IPS DF 6.9 (cell line): ENCODE data around the gene RAB7B.
"Not testable (repeated sequence)": the region's sequence is repeated elsewhere in the genome, so short reads cannot be mapped to it uniquely, and the experiment has no call there.

ENCODE experiments used
- DNase-seq: peaks from one replicate; pipeline ENCODE4 v3.0.0-alpha.2; 2013; ENCODE audit warnings: low read depth, low spot score
- H3K27ac ChIP-seq: one replicate; pipeline ENCODE4 v1.5.1; 2013; ENCODE audit warnings: low read length, control low read depth
- H3K27me3 ChIP-seq: 2 replicates; pipeline ENCODE4 v1.6.1; 2013; ENCODE audit warnings: mild to moderate bottlenecking, low read length; ENCODE audit not compliant: control insufficient read depth, insufficient read depth
- H3K36me3 ChIP-seq: 2 replicates; pipeline ENCODE4 v1.6.1; 2013; ENCODE audit warnings: low read length; ENCODE audit not compliant: control insufficient read depth, insufficient read depth
- H3K4me1 ChIP-seq: 2 replicates; pipeline ENCODE4 v1.6.1; 2013; ENCODE audit warnings: low read length; ENCODE audit not compliant: control insufficient read depth, insufficient read depth
- H3K4me3 ChIP-seq: 2 replicates; pipeline ENCODE4 v1.5.1; 2013; ENCODE audit warnings: mild to moderate bottlenecking, low read length
- H3K9me3 ChIP-seq: 2 replicates; pipeline ENCODE4 v1.6.1; 2013; ENCODE audit warnings: low read length, inconsistent platforms; ENCODE audit not compliant: control insufficient read depth, insufficient read depth
- WGBS: extraction: QIAGEN DNeasy Blood & Tissue Kit; methylation state at CpG from one replicate; pipeline ENCODE4 v1.1.7; 2013; ENCODE audit warnings: mixed read lengths, missing lambda C conversion rate; ENCODE audit not compliant: insufficient read length, insufficient coverage; 5-methylcytosine and 5-hydroxymethylcytosine counted together

RAB7B gene

DNA sequence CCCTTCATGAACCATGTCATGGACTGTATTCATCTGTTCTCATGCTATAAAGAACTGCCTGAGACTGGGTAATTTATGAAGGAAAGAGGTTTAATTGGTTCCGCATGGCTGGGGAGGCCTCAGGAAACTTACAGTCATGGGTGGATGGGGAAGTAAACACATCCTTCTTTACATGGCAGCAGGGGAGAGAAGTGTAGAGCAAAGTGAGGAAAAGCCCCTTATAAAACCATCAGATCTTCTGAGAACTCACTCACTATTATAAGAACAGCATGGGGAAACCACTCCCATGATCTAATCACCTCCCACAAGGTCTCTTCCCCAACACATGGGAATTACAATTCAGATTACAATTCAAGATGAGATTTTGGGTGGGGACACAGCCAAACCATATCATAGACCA is 6.6 kb downstream of the RAB7B start:
- H3K27ac ChIP-seq, H3K9me3 ChIP-seq, H3K4me3 ChIP-seq, H3K36me3 ChIP-seq, DNase-seq, H3K4me1 ChIP-seq, H3K27me3 ChIP-seq: not testable (repeated sequence)
- no CpG with 5 or more reads among the region's 1 CpG for WGBS

DNA sequence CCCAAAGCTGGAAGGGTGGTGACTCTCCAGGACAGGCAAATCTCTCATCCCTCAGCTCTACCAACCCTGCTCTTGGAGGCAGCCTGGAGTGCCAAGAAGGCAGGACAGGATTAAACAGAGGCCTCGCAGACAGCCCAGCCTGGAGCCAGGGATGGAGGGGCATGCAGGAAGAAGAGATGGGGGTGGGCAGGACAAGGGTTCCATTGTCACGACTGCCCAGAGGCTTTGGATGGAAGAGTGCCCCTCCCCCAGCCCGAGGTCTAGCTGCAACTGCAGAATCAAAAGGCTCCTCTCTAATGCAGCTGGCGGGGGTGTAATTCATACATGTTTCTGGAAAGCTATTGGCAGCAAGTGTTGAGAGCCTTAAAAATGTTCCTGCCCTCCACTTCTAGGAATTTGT is 8.8 kb downstream of the RAB7B start:
- no peak overlapping the region for H3K27ac ChIP-seq
- peaks cover 3% of the 10 kb centered on the region; the same call in 1 of the 2 replicates for H3K27me3 ChIP-seq
- no peaks in the 10 kb centered on the region for H3K9me3 ChIP-seq
- no CpG with 5 or more reads among the region's 4 CpGs for WGBS
- H3K36me3 ChIP-seq = no peaks in the 10 kb centered on the region
- no peak for DNase-seq
- peaks cover 4% of the 10 kb centered on the region for H3K4me1 ChIP-seq
- no peak overlapping the region for H3K4me3 ChIP-seq

DNA sequence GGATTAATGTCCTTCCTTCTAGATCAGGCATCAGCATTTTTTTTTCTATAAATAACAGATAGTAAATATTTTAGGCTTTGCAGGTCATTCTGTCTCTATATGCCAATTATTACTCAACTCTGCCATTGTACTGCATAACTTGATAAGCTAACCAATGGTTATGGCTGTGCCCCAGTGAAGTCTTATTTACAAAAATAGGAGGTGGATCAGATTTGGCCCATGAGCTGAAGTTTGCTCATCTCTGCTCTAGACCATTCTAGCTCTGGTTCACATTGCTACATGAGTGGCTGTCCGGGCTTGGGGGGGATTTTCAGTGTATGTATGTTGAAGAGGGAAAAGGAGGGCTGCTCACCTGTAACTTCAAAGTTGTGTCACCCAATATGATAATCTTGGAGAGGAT is 10.1 kb downstream of the RAB7B start:
- no CpG with 5 or more reads among the region's 1 CpG for WGBS
- Histone ChIP-seq H3K9me3 (no peaks in the 10 kb centered on the region), H3K27me3 (peaks cover 3% of the 10 kb centered on the region; the same call in 1 of the 2 replicates), H3K4me3 (no peak overlapping the region), H3K36me3 (no peaks in the 10 kb centered on the region), H3K4me1 (peaks cover 2% of the 10 kb centered on the region; the same call in 1 of the 2 replicates), H3K27ac (no peak overlapping the region)
- no peak for DNase-seq

DNA sequence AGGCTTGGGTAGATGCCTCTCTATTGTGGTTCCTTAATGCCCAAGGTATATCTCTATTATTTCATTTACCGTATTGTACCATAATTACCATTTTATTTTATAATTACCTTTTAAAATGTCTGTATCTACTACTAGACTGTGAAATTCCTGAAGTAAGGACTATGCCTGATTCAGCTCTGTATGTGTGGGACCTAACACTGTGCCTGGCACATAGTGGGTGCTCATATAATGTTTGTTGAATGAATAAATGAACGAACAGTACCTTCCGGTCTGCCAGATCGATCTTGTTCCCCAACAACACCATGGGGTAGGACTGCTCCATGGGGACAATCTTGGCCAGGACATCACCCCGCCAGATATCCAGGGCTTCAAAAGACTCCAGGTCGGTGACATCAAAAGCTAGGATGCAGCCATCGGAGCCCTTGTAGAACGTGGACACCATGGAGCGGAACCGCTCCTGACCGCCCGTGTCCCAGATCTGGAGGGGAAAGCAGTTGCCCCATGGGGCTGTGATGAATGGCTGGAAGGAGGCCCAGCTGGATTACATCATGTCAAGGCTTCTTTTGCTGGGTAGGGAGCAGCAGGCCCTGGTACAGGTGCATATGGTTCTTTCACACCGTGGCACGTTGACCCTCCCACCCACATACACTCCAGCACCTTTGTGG is 10.8 kb downstream of the RAB7B start:
- no CpG with 5 or more reads among the region's 14 CpGs for WGBS

DNA sequence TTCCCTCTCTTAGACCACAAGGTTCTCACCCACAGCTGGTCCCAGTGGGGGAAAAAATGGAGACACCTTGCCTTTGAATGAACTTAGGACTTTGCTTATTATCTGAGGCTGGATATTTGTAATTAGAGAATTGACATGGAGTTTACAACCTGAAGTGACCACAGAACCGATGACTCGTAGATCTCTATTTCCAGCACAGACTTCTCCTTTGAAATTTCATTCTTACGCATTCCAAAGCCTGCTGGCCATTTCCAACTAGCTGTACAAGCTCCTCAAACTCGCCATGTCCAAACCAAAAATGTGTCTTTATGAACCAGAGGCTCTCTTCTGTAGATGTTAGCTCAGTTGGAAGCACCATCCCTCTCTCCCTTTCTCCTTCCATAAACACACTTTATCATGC is 12.0 kb downstream of the RAB7B start:
- Histone ChIP-seq H3K4me1 (peaks cover under 1% of the 10 kb centered on the region; the same call in 1 of the 2 replicates), H3K36me3 (no peaks in the 10 kb centered on the region), H3K27me3 (no peaks in the 10 kb centered on the region), H3K27ac (no peak overlapping the region), H3K9me3 (no peaks in the 10 kb centered on the region), H3K4me3 (no peak overlapping the region)
- WGBS = no CpG with 5 or more reads among the region's 4 CpGs
- no peak for DNase-seq

More for the DNA sequence above, 10.8 kb downstream of the RAB7B start:
- H3K27ac ChIP-seq = no peak overlapping the region
- no peaks in the 10 kb centered on the region for H3K9me3 ChIP-seq
- H3K4me3 ChIP-seq = no peak overlapping the region
- peaks cover 2% of the 10 kb centered on the region; the same call in 1 of the 2 replicates for H3K4me1 ChIP-seq
- peaks cover 3% of the 10 kb centered on the region; the same call in 1 of the 2 replicates for H3K27me3 ChIP-seq
- no peak for DNase-seq
- no peaks in the 10 kb centered on the region for H3K36me3 ChIP-seq

DNA sequence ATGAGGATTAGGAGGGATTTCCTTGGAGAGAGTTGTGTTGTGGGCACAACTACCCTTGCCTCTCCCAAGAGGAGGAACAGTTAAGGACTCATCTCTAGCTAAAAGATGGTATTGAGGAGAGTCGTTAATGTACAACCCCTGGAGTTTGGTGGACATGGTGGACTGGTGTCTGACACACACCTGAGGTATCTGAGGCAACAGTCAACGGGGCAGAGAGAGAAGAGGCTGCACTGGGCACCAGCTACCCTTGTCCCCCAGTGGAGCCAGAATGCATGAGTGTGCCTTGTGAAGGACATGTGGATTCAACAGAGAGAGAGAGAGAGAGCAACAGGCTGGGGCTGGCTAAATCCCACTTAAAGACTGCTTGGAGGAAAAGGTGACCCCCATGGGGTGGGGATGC is 13.0 kb downstream of the RAB7B start:
- no CpG with 5 or more reads among the region's 2 CpGs for WGBS
- H3K36me3 ChIP-seq = no peaks in the 10 kb centered on the region
- no peak for DNase-seq
- no peak overlapping the region for H3K27ac ChIP-seq
- no peak overlapping the region for H3K4me3 ChIP-seq
- no peaks in the 10 kb centered on the region for H3K9me3 ChIP-seq
- H3K27me3 ChIP-seq = no peaks in the 10 kb centered on the region
- H3K4me1 ChIP-seq = no peaks in the 10 kb centered on the region

DNA sequence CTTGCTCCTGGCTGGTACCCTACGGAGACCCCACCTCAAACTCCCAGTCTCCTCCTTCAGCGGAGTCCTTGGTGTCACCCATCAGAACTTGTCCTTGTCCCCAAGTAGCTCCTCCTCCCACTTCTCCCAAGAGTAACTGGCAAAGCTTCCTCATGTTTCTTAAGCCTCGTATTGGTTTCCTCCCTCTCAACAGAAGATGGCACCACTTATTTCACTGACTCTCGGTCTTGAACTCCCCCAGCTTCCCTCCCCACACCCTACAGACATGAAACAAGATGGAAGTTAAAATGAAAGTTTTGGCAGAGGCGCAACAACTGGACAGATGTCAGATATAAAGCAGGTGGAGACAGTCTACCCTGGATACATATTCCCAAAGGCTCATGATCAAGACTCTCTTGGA is 13.4 kb downstream of the RAB7B start:
- WGBS = no CpG with 5 or more reads among the region's 5 CpGs
- H3K4me1 ChIP-seq = no peaks in the 10 kb centered on the region
- no peak overlapping the region for H3K4me3 ChIP-seq
- no peaks in the 10 kb centered on the region for H3K27me3 ChIP-seq
- H3K9me3 ChIP-seq = no peaks in the 10 kb centered on the region
- no peak for DNase-seq
- no peaks in the 10 kb centered on the region for H3K36me3 ChIP-seq
- no peak overlapping the region for H3K27ac ChIP-seq

DNA sequence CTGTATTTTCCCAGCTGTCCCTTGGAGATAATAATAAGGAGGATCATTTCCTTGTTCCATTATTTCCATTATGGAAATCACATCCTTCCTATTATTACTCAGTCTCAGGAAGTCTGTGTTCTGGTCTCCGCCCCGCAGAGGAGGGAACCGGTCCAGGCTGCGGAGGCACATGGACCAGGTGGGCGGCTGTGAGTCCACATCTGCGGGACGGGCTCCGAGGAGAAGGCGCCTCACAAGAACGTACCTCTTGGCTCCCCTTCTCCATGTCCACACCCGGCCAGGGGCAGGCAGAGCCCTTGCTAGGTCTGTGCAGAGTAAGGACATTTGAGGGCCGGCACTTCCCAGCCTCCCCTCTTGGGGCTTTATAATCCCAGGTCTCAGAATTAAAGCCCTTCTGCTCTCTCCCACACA is 14.6 kb downstream of the RAB7B start:
- Histone ChIP-seq H3K27me3 (no peaks in the 10 kb centered on the region), H3K9me3 (no peaks in the 10 kb centered on the region), H3K4me3 (no peak overlapping the region), H3K4me1 (no peaks in the 10 kb centered on the region), H3K27ac (no peak overlapping the region), H3K36me3 (no peaks in the 10 kb centered on the region)
- WGBS = no CpG with 5 or more reads among the region's 12 CpGs
- no peak for DNase-seq

DNA sequence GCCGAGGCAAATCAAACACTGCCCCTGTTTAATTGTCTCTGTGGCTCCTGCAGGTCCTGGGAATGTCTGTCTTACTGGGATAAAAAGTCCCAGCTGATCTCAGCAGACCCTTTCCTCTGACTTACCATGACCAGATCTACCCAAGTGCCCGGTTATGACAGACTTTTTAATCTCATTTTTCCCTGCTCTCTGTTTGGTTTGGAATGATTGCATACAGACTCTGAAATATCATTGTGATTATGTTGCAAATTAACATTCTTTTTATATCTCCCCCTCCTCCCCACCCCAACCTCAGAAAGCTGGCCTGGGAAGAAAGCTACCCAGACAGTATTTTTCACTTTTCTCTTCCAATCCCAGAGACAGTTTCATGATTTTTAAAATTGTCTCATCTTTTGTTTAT is 16.3 kb downstream of the RAB7B start:
- no CpG with 5 or more reads among the region's 2 CpGs for WGBS
- DNase-seq = no peak
- Histone ChIP-seq H3K27me3 (no peaks in the 10 kb centered on the region), H3K36me3 (no peaks in the 10 kb centered on the region), H3K4me1 (no peaks in the 10 kb centered on the region), H3K9me3 (no peaks in the 10 kb centered on the region), H3K27ac (no peak overlapping the region), H3K4me3 (no peak overlapping the region)

DNA sequence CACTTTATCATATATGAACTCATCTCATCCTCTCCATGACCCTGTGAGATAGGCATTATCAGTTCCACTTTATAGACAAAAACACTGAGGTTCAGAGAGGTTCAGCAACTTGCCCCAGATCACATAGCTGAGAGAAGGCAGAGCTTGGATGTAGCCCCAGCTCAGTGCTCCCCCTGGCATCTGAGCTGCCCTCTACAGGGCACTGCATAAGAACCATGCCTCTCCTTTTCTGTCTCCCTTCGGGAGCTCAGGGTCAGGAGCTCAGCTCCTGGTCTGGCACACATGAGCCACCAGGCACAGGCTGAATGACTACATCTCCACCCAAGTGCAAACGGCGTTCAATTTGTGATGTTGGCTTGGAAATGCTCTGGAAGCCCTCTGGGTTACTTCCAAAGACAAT is 16.9 kb downstream of the RAB7B start:
- H3K4me1 ChIP-seq = no peaks in the 10 kb centered on the region
- H3K9me3 ChIP-seq = no peaks in the 10 kb centered on the region
- no peaks in the 10 kb centered on the region for H3K36me3 ChIP-seq
- H3K4me3 ChIP-seq = no peak overlapping the region
- WGBS = no CpG with 5 or more reads among the region's 3 CpGs
- H3K27ac ChIP-seq = no peak overlapping the region
- DNase-seq = no peak
- H3K27me3 ChIP-seq = no peaks in the 10 kb centered on the region

DNA sequence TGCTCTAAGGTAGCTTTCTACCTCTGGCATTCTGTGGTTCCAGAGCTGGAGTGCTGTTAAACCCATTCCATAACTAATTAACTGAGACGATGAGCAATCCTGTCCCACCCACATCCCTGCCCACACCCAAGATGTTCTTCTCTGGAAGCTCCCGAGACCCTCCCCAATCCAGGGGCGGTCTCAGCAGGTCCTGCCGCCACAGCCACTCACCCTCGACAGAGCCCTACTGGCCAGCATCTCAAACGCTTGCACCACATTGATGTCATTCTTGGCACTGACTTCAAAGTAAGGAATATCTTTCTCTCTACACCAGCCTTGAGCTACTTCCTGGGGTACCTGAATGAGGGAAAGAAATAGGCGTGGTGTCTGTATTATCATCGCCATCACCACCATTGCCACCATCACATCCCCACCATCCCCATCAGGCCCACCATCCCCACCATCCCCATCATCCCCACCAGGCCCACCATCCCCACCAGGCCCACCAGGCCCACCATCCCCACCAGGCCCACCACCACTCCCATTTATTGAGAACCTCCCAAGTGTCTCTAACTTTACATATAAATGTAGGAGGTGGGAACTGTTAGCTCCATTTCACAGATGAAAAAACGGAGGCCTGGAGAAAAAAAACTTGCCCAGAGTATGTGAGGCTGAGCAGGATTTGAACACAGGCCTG is 17.7 kb downstream of the RAB7B start:
- Histone ChIP-seq H3K27me3 (no peaks in the 10 kb centered on the region), H3K4me1 (no peaks in the 10 kb centered on the region), H3K27ac (no peak overlapping the region), H3K4me3 (no peak overlapping the region), H3K36me3 (no peaks in the 10 kb centered on the region), H3K9me3 (no peaks in the 10 kb centered on the region)
- DNase-seq = no peak
- no CpG with 5 or more reads among the region's 9 CpGs for WGBS
